Stimulated activated effector memory CD8-positive, alpha-beta T cell treated with anti-CD3 and anti-CD28 coated beads, Interleukin-12 subunit alpha, Interleukin-12 subunit beta, amount 100 ng/mL, for 72 hours (primary cell): ENCODE measurements around the gene MARCHF6.
"Not testable (repeated sequence)": the region's sequence is repeated elsewhere in the genome, so short reads cannot be mapped to it uniquely, and the experiment has no call there.

Source experiments
- ATAC-seq: fragments of 150-1000 bp; cut with Tn5 transposase; 2 replicates; pipeline ENCODE4 v1.10.0; 2021
- DNase-seq, 2 donors: peaks; one replicate each; pipeline ENCODE4 v3.0.0; 2021 to 2022; ENCODE audit warnings: low spot score in 2 of 2
- H3K27ac Mint-ChIP-seq: one replicate; pipeline ENCODE4 v1.8.0; 2022; ENCODE audit warnings: mild to moderate bottlenecking, mixed read lengths
- H3K36me3 Mint-ChIP-seq: one replicate; pipeline ENCODE4 v1.8.0; 2022; ENCODE audit warnings: mild to moderate bottlenecking, mixed read lengths
- H3K4me1 Mint-ChIP-seq: one replicate; pipeline ENCODE4 v1.8.0; 2022; ENCODE audit warnings: mixed read lengths
- H3K4me3 Mint-ChIP-seq: one replicate; pipeline ENCODE4 v1.8.0; 2022; ENCODE audit warnings: mild to moderate bottlenecking, mixed read lengths
- H3K9me3 Mint-ChIP-seq: one replicate; pipeline ENCODE4 v1.8.0; 2022; ENCODE audit warnings: mixed read lengths

MARCHF6 gene, protein sequence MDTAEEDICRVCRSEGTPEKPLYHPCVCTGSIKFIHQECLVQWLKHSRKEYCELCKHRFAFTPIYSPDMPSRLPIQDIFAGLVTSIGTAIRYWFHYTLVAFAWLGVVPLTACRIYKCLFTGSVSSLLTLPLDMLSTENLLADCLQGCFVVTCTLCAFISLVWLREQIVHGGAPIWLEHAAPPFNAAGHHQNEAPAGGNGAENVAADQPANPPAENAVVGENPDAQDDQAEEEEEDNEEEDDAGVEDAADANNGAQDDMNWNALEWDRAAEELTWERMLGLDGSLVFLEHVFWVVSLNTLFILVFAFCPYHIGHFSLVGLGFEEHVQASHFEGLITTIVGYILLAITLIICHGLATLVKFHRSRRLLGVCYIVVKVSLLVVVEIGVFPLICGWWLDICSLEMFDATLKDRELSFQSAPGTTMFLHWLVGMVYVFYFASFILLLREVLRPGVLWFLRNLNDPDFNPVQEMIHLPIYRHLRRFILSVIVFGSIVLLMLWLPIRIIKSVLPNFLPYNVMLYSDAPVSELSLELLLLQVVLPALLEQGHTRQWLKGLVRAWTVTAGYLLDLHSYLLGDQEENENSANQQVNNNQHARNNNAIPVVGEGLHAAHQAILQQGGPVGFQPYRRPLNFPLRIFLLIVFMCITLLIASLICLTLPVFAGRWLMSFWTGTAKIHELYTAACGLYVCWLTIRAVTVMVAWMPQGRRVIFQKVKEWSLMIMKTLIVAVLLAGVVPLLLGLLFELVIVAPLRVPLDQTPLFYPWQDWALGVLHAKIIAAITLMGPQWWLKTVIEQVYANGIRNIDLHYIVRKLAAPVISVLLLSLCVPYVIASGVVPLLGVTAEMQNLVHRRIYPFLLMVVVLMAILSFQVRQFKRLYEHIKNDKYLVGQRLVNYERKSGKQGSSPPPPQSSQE

DNA sequence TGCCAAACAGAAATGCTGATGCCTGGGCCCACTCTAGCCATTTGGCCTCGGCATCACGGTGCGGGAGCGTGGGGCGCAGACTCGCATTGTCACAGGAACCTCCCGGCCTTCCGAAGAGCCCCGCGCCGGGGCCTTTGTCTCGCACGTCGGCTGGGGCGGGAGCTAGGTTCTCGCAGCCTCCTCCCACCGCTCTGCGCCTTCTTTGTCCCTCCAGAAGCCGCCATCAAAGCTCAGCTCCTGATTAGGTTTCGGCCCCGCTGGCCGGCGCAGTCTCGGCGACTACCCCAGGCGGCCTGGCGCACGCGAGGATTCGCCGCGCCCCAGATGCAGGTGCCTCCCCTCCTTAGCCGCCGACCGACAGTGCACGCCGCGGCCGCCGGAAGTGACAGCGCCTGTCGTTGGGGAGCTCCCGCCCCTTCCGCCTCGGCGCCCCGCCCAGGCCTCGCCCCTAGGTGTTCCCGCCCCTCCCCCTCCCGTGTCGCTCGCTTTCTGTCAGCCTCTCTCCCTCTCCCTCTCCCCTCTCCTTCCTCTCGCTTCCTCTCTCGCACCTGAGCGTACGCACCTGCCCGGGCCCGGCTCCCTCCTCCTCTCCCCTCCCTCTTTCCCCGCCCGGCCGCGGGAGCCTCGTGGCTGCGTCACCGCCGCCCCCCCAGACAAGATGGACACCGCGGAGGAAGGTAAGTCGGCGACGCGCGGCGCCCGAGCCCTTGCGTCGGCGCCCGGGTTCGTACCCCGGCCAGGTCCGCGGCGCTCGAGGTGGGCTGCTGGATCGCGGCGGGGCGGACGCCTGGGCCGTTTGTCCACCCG, at the start of gene MARCHF6:
MARCHF6 (plus strand) TSS at position 455 of the 807 bp plus-strand sequence; CDS start at position 659, 204 bp downstream.
- DNase-seq (peak; percentile 87 to 95), ATAC-seq (peak; percentile 93)
- Mint-ChIP-seq H3K36me3 (peaks cover 19% of the 10 kb centered on the region), H3K4me1 (peaks cover 32% of the 10 kb centered on the region), H3K27ac (peak within 1 kb of the TSS; percentile 99), H3K4me3 (peak within 1 kb of the TSS; percentile 95), H3K9me3 (no peaks in the 10 kb centered on the region)

DNA sequence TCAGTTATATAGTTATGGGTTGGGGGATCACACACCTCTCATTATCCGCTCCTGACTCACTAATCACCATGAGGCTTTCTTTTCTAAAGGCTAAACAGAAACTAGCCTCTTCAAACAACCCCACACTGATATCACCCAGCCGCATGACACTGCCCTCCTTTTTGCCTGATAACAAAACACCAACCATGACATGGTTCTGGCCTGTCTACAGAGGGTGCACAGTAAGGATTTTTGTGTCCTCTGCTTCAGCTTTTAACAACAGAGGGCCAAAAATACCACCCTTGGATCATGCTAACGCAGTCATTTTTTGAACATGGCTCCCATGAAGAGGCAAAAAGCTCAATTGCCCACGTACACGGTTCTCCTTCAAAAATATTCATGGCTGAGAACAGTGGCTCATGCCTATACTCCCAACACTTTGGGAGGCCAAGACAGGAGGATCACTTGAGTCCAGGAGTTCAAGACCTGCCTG, 49.8 kb upstream of the MARCHF6 start:
- H3K4me3 Mint-ChIP-seq, result no peak overlapping the region
- H3K9me3 Mint-ChIP-seq, result no peaks in the 10 kb centered on the region
- no peak for ATAC-seq
- H3K4me1 Mint-ChIP-seq, result peaks cover 6% of the 10 kb centered on the region
- no peaks in the 10 kb centered on the region for H3K36me3 Mint-ChIP-seq
- DNase-seq, result no peak
- H3K27ac Mint-ChIP-seq, result no peak overlapping the region

DNA sequence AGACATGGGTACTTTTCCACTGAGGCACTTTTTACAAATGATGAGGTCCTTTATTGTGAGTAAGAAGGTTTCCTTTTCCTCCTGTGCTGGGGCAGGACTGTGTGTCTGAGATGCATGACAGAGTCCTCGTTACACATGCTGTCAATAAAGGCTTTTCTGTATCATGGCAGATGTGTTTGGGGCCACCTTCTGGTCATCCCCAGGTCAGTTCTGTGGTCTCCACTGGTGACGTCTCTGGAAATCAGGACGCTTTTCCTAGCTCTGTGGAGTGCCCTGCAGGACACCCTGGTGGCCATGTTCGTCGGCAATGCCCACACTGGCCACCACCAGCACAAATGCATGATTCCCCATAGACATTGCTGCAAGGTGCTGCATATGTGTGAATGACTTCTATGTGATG, 48.6 kb upstream of the MARCHF6 start:
- no peaks in the 10 kb centered on the region for H3K36me3 Mint-ChIP-seq
- no peaks in the 10 kb centered on the region for H3K9me3 Mint-ChIP-seq
- DNase-seq (no peak), ATAC-seq (no peak)
- no peak overlapping the region for H3K27ac Mint-ChIP-seq
- no peak overlapping the region for H3K4me3 Mint-ChIP-seq
- H3K4me1 Mint-ChIP-seq, result peaks cover 6% of the 10 kb centered on the region

DNA sequence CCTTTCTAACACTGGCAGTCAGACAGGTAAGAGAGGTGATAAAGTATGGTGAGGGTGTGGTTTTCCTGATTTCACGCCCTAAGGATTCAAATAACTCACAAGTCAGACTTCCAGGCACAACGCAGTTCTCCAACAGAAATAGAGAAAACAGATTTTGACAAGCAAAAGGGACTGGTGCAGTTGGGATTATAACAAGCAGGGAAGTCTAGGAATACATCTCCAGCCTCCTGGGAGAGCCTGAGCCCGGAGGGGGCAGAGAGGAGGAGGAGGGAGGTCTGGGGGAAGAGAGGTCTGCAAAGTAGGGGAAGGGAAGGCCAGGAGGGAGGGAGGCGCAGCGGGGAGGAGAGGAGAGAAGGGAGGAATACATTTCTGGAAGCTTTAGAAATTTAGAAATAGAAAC, 47.4 kb upstream of the MARCHF6 start:
- ATAC-seq (no peak), DNase-seq (no peak)
- Mint-ChIP-seq H3K36me3 (no peaks in the 10 kb centered on the region), H3K4me3 (no peak overlapping the region), H3K4me1 (peaks cover 11% of the 10 kb centered on the region), H3K9me3 (no peaks in the 10 kb centered on the region), H3K27ac (no peak overlapping the region)

DNA sequence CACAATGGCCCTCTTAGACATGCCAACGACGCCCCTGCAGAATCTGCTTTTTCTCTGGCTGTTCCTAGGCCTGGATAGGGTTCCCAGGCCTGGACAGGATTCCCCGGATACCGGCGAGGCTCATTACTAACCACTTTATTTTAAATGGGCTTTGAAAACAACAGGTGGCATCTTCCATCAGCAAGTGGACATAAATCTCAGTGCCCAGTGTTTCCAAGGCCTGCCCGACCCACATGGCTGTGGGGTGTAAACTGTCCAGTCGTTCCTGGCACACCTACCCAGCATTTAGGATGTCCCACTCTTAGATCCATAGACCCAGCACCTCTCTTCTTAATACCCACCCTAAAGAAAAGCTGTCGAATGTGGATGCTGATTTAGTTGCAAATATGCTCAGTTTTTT, 46.7 kb upstream of the MARCHF6 start:
- no peak for DNase-seq
- ATAC-seq, result no peak
- Mint-ChIP-seq H3K4me3 (peak overlapping the region; percentile 78), H3K27ac (no peak overlapping the region), H3K9me3 (no peaks in the 10 kb centered on the region), H3K36me3 (no peaks in the 10 kb centered on the region), H3K4me1 (peaks cover 12% of the 10 kb centered on the region)

DNA sequence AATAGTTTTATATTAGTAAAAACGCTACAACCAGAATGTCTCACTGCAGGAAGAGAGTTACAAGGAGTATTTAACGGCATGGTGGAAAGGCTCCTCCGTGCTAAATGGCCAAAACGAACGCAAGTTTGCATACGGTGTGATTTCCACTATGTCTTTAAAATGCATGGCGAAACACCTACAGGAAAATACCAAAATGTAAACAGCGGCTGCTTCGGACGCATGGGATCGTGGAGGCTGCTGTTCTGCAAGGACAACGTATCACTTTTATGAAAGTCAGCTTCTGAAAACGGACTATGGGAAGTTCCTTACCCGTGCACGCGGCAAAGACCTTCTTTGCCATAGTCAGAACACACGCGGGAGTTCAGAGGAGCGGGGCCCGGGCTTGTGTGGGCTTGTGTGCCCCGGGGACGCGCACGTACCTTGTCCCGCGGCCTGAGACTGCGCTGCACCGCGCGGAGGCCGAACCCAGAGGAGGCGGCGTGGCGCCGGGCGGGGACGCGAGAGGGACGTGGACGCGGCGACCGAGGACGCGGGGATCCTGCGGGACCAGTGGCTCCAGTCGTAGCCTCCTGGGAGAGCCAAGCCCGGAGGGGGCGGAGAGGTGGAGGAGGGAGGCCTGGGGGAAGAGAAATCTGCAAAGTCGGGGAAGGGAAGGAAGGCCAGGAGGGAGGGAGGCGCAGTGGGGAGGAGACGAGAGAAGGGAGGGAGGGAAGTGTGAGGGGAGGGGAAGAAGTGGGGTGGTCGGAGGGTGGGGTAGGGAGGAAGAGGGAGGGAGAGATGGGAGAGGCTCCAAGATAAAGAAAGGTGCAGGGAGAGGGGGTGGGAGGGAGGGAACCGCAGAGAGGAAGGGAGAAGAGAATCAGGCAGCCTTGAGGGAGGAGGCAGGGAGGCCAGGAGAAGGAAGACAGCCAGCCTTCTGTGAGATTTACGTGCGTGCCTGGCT, 46.0 kb upstream of the MARCHF6 start, which contains the start of gene CMBL:
CMBL (minus strand) TSS at position 697 of the 943 bp plus-strand sequence. CDS start 17,140 bp downstream, outside the sequence.
- peak in 1 of 2 donors; percentile 10 for DNase-seq
- H3K4me1 Mint-ChIP-seq, result peaks cover 12% of the 10 kb centered on the region
- peak; percentile 74 for ATAC-seq
- no peaks in the 10 kb centered on the region for H3K36me3 Mint-ChIP-seq
- H3K9me3 Mint-ChIP-seq, result no peaks in the 10 kb centered on the region
- H3K27ac Mint-ChIP-seq, result no peak within 1 kb of the TSS
- H3K4me3 Mint-ChIP-seq, result peak within 1 kb of the TSS; percentile 78

DNA sequence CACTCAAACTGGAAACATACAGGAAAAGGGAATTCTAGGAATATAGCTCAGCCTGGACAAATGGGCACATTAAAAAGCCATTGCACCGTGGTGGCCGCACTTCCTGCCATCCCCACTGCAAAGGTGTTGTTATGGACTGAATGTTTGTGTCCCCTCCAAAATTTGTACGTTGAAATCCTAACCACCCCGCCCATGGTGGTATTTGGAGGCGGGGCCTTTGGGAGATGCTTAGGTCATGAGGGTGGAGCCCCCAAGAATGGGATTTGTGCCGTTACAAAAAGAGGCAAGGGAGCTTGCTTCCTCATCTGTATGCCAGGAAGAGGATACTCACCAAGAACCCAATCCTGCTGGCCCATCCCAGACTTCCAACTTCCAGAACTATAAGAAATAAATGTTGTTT, 44.7 kb upstream of the MARCHF6 start:
- Mint-ChIP-seq H3K4me3 (peak overlapping the region; percentile 78), H3K36me3 (no peaks in the 10 kb centered on the region), H3K4me1 (peaks cover 12% of the 10 kb centered on the region), H3K27ac (no peak overlapping the region), H3K9me3 (no peaks in the 10 kb centered on the region)
- ATAC-seq, result no peak
- no peak for DNase-seq

DNA sequence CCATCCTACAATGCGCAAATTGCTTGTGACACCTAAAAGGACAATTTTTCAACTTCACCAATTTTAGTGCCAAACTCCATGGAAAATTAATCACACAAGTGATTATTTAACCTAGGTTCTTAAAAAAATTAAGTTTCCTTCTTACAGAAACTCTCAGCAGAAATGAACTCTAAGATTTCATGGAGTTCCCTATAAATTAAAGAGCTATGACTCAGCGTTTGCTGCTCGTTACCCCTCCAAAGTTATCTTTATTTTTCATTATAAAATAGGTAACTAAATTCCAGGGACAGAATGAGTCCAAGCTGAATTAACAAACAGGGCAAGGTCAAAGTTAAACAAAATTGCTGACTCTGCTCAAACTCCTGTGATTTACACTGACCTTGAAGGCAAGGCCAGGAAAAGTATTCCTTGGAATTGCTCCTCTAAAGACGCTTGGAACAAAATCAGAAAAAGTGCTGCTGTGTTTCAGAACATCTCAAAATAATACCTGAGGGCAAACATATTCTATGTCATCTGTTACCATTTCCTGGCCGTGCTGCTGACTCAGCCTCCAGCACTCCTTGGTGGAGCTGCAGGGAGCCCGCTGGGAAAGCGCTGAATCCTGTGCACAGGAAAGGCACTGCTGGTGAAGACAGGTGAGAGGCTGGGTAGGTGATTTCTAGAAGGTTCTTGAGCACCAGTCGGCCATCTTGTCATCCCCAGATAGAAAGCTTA, 43.3 kb upstream of the MARCHF6 start:
- Mint-ChIP-seq H3K36me3 (no peaks in the 10 kb centered on the region), H3K4me1 (peaks cover 12% of the 10 kb centered on the region), H3K27ac (no peak overlapping the region), H3K4me3 (no peak overlapping the region), H3K9me3 (no peaks in the 10 kb centered on the region)
- no peak for DNase-seq
- ATAC-seq, result no peak

DNA sequence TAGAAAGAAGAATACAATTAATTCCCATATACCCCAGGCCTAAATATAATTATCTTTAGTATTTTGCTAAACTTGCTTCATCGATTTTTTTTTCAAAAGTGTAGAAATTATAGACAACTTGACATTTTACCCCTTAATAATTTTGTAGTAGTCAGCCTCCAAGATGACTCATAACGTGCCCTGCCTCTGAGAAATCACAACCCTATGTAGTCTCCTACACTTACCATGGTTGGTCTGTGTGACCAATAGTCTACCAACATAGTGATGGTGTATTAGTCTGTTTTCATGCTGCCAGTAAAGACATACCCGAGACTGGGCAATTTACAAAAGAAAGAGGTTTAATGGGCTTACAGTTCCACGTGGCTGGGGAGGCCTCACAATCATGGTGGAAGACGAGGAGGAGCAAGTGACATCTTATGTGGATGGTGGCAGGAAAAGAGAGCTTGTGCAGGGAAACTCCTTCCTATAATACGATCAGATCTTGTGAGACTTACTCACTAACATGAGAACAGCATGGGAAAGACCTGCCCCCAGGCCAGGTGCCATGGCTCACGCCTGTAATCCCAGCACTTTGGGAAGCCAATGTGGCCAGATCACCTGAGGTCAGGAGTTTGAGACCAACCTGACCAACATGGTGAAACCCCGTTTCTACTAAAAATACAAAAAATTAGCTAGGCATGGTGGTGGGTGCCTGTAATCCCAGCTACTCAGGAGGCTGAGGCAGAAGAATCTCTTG, 42.5 kb upstream of the MARCHF6 start:
- ATAC-seq, result peak; percentile 91
- not testable (repeated sequence) for H3K27ac Mint-ChIP-seq, H3K36me3 Mint-ChIP-seq

DNA sequence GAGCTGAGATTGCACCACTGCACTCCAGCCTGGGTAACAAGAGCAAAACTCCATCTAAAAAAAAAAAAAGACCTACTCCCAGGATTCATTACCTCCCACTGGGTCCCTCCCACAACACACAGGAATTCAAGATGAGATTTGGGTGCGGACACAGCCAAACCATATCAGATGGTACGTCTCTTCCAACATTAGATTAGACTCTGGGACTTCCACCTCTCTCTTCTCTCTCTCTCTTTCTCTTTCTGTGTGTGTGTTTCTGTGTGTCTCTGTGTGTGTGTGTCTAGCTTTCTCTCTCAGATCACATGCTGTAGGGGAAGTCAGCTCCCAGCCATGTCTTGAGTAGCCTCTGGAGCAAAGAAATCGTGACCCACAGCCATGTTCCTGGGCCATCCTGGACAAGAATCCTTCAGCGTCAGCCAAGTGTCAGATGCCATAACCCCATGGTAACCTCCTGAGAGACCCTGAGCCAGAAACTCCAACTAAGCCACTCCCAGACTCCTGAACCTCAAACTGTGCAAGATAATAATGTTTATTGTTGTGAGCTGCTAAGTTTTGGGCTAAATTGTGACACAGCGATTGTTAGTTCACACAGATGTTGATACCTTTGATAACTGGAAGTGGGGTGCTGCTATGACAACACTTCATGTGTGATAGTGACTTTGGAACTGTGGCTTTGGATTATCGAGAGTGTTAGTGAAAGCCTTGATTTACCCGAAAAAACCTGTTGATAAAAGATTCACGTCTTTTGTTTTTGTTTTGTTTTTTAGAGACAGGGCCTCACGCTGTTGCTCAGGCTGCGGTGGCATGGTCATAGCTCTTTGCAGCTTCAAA, 41.7 kb upstream of the MARCHF6 start:
- H3K36me3 Mint-ChIP-seq, result no peaks in the 10 kb centered on the region
- H3K9me3 Mint-ChIP-seq, result no peaks in the 10 kb centered on the region
- peaks cover 12% of the 10 kb centered on the region for H3K4me1 Mint-ChIP-seq
- no peak overlapping the region for H3K27ac Mint-ChIP-seq
- no peak for DNase-seq
- H3K4me3 Mint-ChIP-seq, result no peak overlapping the region
- no peak for ATAC-seq

More for the DNA sequence above, 42.5 kb upstream of the MARCHF6 start:
- DNase-seq, H3K4me3 Mint-ChIP-seq, H3K9me3 Mint-ChIP-seq: not testable (repeated sequence)
- peaks cover 12% of the 10 kb centered on the region for H3K4me1 Mint-ChIP-seq

DNA sequence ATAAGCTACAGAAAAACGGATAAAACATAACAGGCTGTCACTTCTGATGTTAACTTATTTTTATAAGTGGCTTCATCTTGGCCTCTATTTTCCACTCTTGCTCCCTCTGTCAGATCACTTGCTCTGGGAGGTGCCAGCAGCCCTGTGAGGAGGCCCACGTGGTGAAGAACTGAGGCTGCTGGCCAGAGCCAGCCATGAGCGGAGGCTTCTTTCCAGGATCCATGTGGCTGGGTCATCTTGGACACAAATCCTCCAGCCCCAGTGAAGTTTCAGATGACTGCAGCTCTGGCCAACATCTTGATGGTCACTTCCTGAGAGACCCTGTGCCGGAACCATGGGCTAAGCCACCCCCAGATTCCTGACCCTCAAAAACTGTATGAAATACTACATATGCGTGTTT, 38.3 kb upstream of the MARCHF6 start:
- H3K9me3 Mint-ChIP-seq, result no peaks in the 10 kb centered on the region
- ATAC-seq (no peak), DNase-seq (no peak)
- H3K36me3 Mint-ChIP-seq, result no peaks in the 10 kb centered on the region
- no peak overlapping the region for H3K27ac Mint-ChIP-seq
- no peak overlapping the region for H3K4me3 Mint-ChIP-seq
- H3K4me1 Mint-ChIP-seq, result peaks cover 7% of the 10 kb centered on the region

DNA sequence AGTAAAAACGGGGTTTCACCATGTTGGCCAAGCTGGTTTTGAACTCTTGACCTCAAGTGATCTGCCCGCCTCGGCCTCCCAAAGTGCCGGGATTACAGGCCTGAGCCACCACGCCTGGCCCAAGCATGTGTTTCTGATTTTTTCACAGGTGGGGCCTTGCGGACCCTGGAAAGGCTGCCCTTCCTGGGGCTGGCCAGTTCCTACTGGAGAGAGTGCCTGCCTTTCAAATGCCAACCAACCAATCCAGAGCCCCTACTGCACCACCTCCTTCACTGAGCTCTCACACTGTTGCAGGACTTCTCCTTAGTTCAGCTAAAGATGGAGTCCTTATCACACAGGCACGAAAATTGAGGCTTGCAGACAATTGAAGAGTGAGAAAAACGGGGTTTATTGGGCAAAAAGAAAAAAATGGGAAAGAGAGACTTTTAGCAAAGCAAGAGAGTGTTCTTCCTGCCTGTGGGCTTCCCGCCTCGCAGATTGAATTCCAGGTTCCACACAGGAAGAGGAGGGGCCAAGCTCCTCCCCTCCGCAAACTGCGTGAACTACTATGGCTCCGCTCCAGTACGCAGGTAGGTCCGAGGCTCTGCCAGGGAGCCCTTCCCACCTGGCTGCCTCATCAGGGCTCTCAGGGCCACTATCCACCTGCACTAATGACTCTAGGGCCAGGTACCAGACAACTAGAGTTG, 37.5 kb upstream of the MARCHF6 start:
- H3K27ac Mint-ChIP-seq, result no peak overlapping the region
- ATAC-seq (no peak), DNase-seq (no peak)
- H3K9me3 Mint-ChIP-seq, result no peaks in the 10 kb centered on the region
- no peak overlapping the region for H3K4me3 Mint-ChIP-seq
- peaks cover 3% of the 10 kb centered on the region for H3K4me1 Mint-ChIP-seq
- no peaks in the 10 kb centered on the region for H3K36me3 Mint-ChIP-seq
